Measurements from ENCODE around the gene HNF1A. TPM values are rescaled to one million over a fixed set of nuclear protein-coding genes. Genes with fewer than 3 reads are reported as not detected.

The HNF1A gene
- polyA plus RNA-seq, 1 donor from 2014 or later = not detected

- no peak overlapping the region for H2AFZ ChIP-seq (ENCODE audit: low read depth, low read length)
- no peaks in the 10 kb centered on the region for H3K27me3 ChIP-seq (ENCODE audit: insufficient read depth, low read depth, low read length)
- H3K9ac ChIP-seq (ENCODE audit: low read length) = no peak overlapping the region
- H3K27ac ChIP-seq (ENCODE audit: low read length) = no peak overlapping the region
- H4K20me1 ChIP-seq (ENCODE audit: insufficient read depth) = no peaks in the 10 kb centered on the region
- H3K9me2 ChIP-seq (ENCODE audit: insufficient read depth, low read length) = no peaks in the 10 kb centered on the region
- no peaks in the 10 kb centered on the region for H3K9me3 ChIP-seq (ENCODE audit: low read length)
- no peak overlapping the region for H3K4me3 ChIP-seq (ENCODE audit: low read length)
- no peaks in the 10 kb centered on the region for H3K79me2 ChIP-seq (replicated peaks; ENCODE audit: insufficient read depth, low read length)
- H3F3A ChIP-seq (ENCODE audit: insufficient read depth, low read length, poor library complexity, severe bottlenecking) = no peaks in the 10 kb centered on the region
- TF ChIP-seq MXI1 (conservative IDR thresholded peaks at IDR 0.05; ENCODE audit: poor library complexity, severe bottlenecking) (no peak), REST (IDR thresholded peaks at IDR 0.05; ENCODE audit: borderline replicate concordance) (no peak)
- H3K36me3 ChIP-seq (ENCODE audit: insufficient read depth, low read length) = no peaks in the 10 kb centered on the region
- no peak overlapping the region for H3K4me2 ChIP-seq (ENCODE audit: low read length)
Measured at GRCh38 chr12:121030576-121031212, 52.4 kb downstream of the HNF1A start.

GRCh38 chr12:121033625-121034349 lies 55.4 kb downstream of the HNF1A start:
- Histone ChIP-seq H3K9me3 (ENCODE audit: low read length) (no peaks in the 10 kb centered on the region), H3K27me3 (ENCODE audit: insufficient read depth, low read depth, low read length) (no peaks in the 10 kb centered on the region), H3K9ac (ENCODE audit: low read length) (no peak overlapping the region), H3K4me3 (ENCODE audit: low read length) (no peak overlapping the region), H3K36me3 (ENCODE audit: insufficient read depth, low read length) (no peaks in the 10 kb centered on the region), H3K4me2 (ENCODE audit: low read length) (no peak overlapping the region), H3F3A (ENCODE audit: insufficient read depth, low read length, poor library complexity, severe bottlenecking) (no peaks in the 10 kb centered on the region), H3K79me2 (replicated peaks; ENCODE audit: insufficient read depth, low read length) (no peaks in the 10 kb centered on the region), H4K20me1 (ENCODE audit: insufficient read depth) (no peaks in the 10 kb centered on the region), H3K27ac (ENCODE audit: low read length) (no peak overlapping the region), H3K9me2 (ENCODE audit: insufficient read depth, low read length) (no peaks in the 10 kb centered on the region), H2AFZ (ENCODE audit: low read depth, low read length) (no peak overlapping the region)
- TF ChIP-seq TAF1 (IDR thresholded peaks at IDR 0.05; ENCODE audit: low read depth) (no peak), RAD21 (conservative IDR thresholded peaks at IDR 0.05) (no peak), EZH2 (IDR thresholded peaks at IDR 0.05; ENCODE audit: borderline replicate concordance, insufficient read depth, low read length, poor library complexity, severe bottlenecking) (no peak), CTCF (IDR thresholded peaks at IDR 0.05; ENCODE audit: poor library complexity, severe bottlenecking) (no peak), POLR2AphosphoS5 (IDR thresholded peaks at IDR 0.05) (no peak), SMC3 (conservative IDR thresholded peaks at IDR 0.05; ENCODE audit: poor library complexity) (no peak), EP300 (conservative IDR thresholded peaks at IDR 0.05; ENCODE audit: poor library complexity, severe bottlenecking) (no peak), MXI1 (conservative IDR thresholded peaks at IDR 0.05; ENCODE audit: poor library complexity, severe bottlenecking) (no peak)
